K562 (cell line): ENCODE measurements around the gene LY6G6F. TPM values are rescaled to one million over a fixed set of nuclear protein-coding genes. Genes with fewer than 3 reads are reported as not detected.

ENCODE experiments used
- ARID3B ChIP-seq: fragments of 250-450 bp; sonication (Bioruptor Pico); IDR thresholded peaks from 2 replicates; pipeline ENCODE4 v1.4.0; 2020; ENCODE audit warnings: borderline replicate concordance
- CCAR2 ChIP-seq: fragments of 200-400 bp; formaldehyde crosslinking; IDR thresholded peaks from 2 replicates; pipeline ENCODE4 v1.6.1; 2017; ENCODE audit warnings: mild to moderate bottlenecking, low read depth, low read length
- CHD4 ChIP-seq: fragments of 200-600 bp; sonication (generic); IDR thresholded peaks from 3 replicates; pipeline ENCODE4 v1.6.1; 2012; ENCODE audit warnings: low read depth, mild to moderate bottlenecking, mixed read lengths, low read length, inconsistent platforms; ENCODE audit not compliant: insufficient read depth, insufficient replicate concordance, poor library complexity, severe bottlenecking
- E2F5 ChIP-seq: sonication (generic); formaldehyde crosslinking; IDR thresholded peaks from 2 replicates; pipeline ENCODE4 v1.8.0; 2022; ENCODE audit warnings: mild to moderate bottlenecking, missing genetic modification reagents
- ETV1 ChIP-seq: fragments of 450-650 bp; conservative IDR thresholded peaks from 2 replicates; pipeline ENCODE4 v1.6.1; 2016; ENCODE audit warnings: missing genetic modification characterization, control low read depth, low read depth, missing compliant biosample characterization
- EZH2 ChIP-seq: IDR thresholded peaks from 2 replicates; pipeline ENCODE4 v1.6.1; 2012; ENCODE audit warnings: low read depth, mild to moderate bottlenecking, inconsistent platforms, low read length, borderline replicate concordance
- HDAC1 ChIP-seq, 2 experiments: fragments of 450-650 bp; IDR thresholded peaks; 2 replicates each; pipeline ENCODE4 v1.6.1; 2016 to 2017; ENCODE audit warnings: inconsistent platforms in 1 of 2, mild to moderate bottlenecking in 1 of 2, moderate library complexity in 1 of 2
- HDAC3 ChIP-seq: fragments of 450-650 bp; IDR thresholded peaks from 2 replicates; pipeline ENCODE4 v1.6.1; 2018; ENCODE audit warnings: borderline replicate concordance, mild to moderate bottlenecking, moderate library complexity; ENCODE audit not compliant: partially characterized antibody
- HNRNPK ChIP-seq: fragments of 200-400 bp; formaldehyde crosslinking; IDR thresholded peaks from one replicate; pipeline ENCODE4 v1.6.1; 2018; ENCODE audit warnings: mild to moderate bottlenecking, low read depth, low read length; ENCODE audit not compliant: poor library complexity, severe bottlenecking
- HNRNPLL ChIP-seq: fragments of 200-400 bp; formaldehyde crosslinking; IDR thresholded peaks from 2 replicates; pipeline ENCODE4 v1.6.1; 2017; ENCODE audit warnings: low read length, low read depth, mild to moderate bottlenecking; ENCODE audit not compliant: poor library complexity, severe bottlenecking
- MLLT1 ChIP-seq, 2 experiments: fragments of 450-650 bp; IDR thresholded peaks; 2 replicates each; pipeline ENCODE4 v1.6.1; 2016
- NCOA1 ChIP-seq: fragments of 450-650 bp; IDR thresholded peaks from 2 replicates; pipeline ENCODE4 v1.6.1; 2016; ENCODE audit warnings: low read depth
- NCOA2 ChIP-seq, 2 experiments: fragments of 450-650 bp; IDR thresholded peaks; 2 replicates each; pipeline ENCODE4 v1.6.1; 2018; ENCODE audit warnings: mild to moderate bottlenecking in 2 of 2, moderate library complexity in 1 of 2; ENCODE audit not compliant: partially characterized antibody in 2 of 2
- NFRKB ChIP-seq: fragments of 450-650 bp; IDR thresholded peaks from 2 replicates; pipeline ENCODE4 v1.6.1; 2016; ENCODE audit warnings: low read depth
- POLR3G ChIP-seq: IDR thresholded peaks from 2 replicates; pipeline ENCODE4 v1.6.1; 2011; ENCODE audit not compliant: insufficient read length, insufficient replicate concordance; ENCODE audit errors: extremely low read depth
- RAD21 ChIP-seq, 2 experiments: fragments of 250-450 bp in 1 of 2; fragments of 450-650 bp in 1 of 2; sonication (Bioruptor Pico) in 1 of 2; formaldehyde crosslinking in 1 of 2; IDR thresholded peaks in 1 of 2; conservative IDR thresholded peaks in 1 of 2; 2 replicates each; pipeline versions ENCODE4 v1.4.0 to v1.8.0; 2020 to 2022; ENCODE audit warnings: mild to moderate bottlenecking in 2 of 2, moderate library complexity in 1 of 2
- SAFB2 ChIP-seq: fragments of 200-400 bp; formaldehyde crosslinking; IDR thresholded peaks from 2 replicates; pipeline ENCODE4 v1.6.1; 2018; ENCODE audit warnings: borderline replicate concordance, low read length, low read depth, moderate library complexity; ENCODE audit not compliant: severe bottlenecking
- STAG1 ChIP-seq: sonication (generic); formaldehyde crosslinking; IDR thresholded peaks from 2 replicates; pipeline ENCODE4 v1.5.0; 2020; ENCODE audit warnings: missing genetic modification reagents, borderline replicate concordance
- TAL1 ChIP-seq: fragments of 450-650 bp; IDR thresholded peaks from 2 replicates; pipeline ENCODE4 v1.6.1; 2016; ENCODE audit warnings: mild to moderate bottlenecking
- WHSC1 ChIP-seq: IDR thresholded peaks from one replicate; pipeline ENCODE4 v1.6.1; 2012; ENCODE audit warnings: low read length, control low read depth, inconsistent platforms
- ZNF280B ChIP-seq: fragments of 250-450 bp; sonication (Bioruptor Pico); IDR thresholded peaks from 2 replicates; pipeline ENCODE4 v1.5.1; 2021; ENCODE audit warnings: mild to moderate bottlenecking
- ZNF507 ChIP-seq: conservative IDR thresholded peaks from 2 replicates; pipeline ENCODE4 v1.6.1; 2017; ENCODE audit warnings: missing genetic modification characterization, missing compliant biosample characterization
- polyA plus RNA-seq, 8 experiments: library from polyadenylated mRNA; depleted of rRNA in 4 of 8; stranded (reverse) in 5 of 8; unstranded in 3 of 8; fragments of >200 nt; fragmentation: Nextera tagmentation in 2 of 8; fragmentation: Illumina TruSeq in 1 of 8; extraction: Ambion mirVana in 2 of 8; extraction: Trizol in 1 of 8; gene quantifications; 2 replicates each; pipeline versions ENCODE4 v1.2.1 to v1.2.3, GENCODE V29; 2011 to 2014; ENCODE audit warnings: inconsistent platforms in 1 of 8, missing spikeins in 1 of 8
- total RNA-seq, 7 experiments: library from RNA; depleted of rRNA in 6 of 7; stranded (reverse); fragments of >200 nt in 6 of 7; fragmentation: Illumina TruSeq in 2 of 7; extraction: Trizol in 2 of 7; gene quantifications; 2 replicates each; pipeline versions ENCODE4 v1.2.1 to v1.2.3, GENCODE V29; 2011 to 2021; ENCODE audit warnings: low replicate concordance in 1 of 7

LY6G6F gene
- total and polyA plus RNA-seq, 9 of the 15 experiments (the other 6 are each of a cell fraction or from before 2014, with no cell fraction given) = 0.14 to 0.50 (median 0.28) TPM; not detected in 2

GRCh38 chr6:31739639-31740396, 33.2 kb downstream of the LY6G6F start, which contains the start of gene MSH5 (continued):
- TF ChIP-seq E2F5 (CRISPR knock-in tag) (peak; percentile 98), NCOA1 (no peak), WHSC1 (no peak), CCAR2 (no peak), HDAC3 (no peak), EZH2 (no peak), TAL1 (no peak), NFRKB (no peak), STAG1 (CRISPR knock-in tag) (no peak), ETV1 (tag) (no peak), RAD21 (CRISPR knock-in tag; conservative IDR thresholded peaks at IDR 0.05 in 1 of 2, IDR thresholded peaks at IDR 0.05 in 1 of 2) (peak in 1 of 2 experiments; percentile 28; a peak in 3 of 4 replicates), HDAC1 (IDR thresholded peaks at IDR 0.05) (peak in 1 of 2 experiments; percentile 98; a peak in 2 of 4 replicates), HNRNPK (no peak), HNRNPLL (peak; percentile 72), SAFB2 (no peak), MLLT1 (IDR thresholded peaks at IDR 0.05) (no peak), CHD4 (peak; percentile 18), POLR3G (no peak), ZNF507 (no peak), NCOA2 (IDR thresholded peaks at IDR 0.05; ENCODE audit: partially characterized antibody in 2 of 2) (no peak), ZNF280B (CRISPR knock-in tag) (no peak), ARID3B (CRISPR knock-in tag) (0 out of 2 replicates have a peak, but pooled peaks have one; percentile 68)
